Glomerular endothelial cell (primary cell): Measurements from ENCODE around the gene NR1D1. TPM values are rescaled to one million over a fixed set of nuclear protein-coding genes. Genes with fewer than 3 reads are reported as not detected.

Source experiments
- DNase-seq: peaks from one replicate; pipeline ENCODE4 v3.0.0-alpha.2; 2011; ENCODE audit warnings: low read depth, low spot score; ENCODE audit errors: extremely low read depth
- total RNA-seq: library from RNA; depleted of rRNA; stranded (reverse); fragments of >200 nt; gene quantifications from 2 replicates; pipeline ENCODE4 v1.2.3, GENCODE V29; 2015

The NR1D1 gene
- total RNA-seq, 1 donor from 2014 or later = 5.1 TPM

DNA sequence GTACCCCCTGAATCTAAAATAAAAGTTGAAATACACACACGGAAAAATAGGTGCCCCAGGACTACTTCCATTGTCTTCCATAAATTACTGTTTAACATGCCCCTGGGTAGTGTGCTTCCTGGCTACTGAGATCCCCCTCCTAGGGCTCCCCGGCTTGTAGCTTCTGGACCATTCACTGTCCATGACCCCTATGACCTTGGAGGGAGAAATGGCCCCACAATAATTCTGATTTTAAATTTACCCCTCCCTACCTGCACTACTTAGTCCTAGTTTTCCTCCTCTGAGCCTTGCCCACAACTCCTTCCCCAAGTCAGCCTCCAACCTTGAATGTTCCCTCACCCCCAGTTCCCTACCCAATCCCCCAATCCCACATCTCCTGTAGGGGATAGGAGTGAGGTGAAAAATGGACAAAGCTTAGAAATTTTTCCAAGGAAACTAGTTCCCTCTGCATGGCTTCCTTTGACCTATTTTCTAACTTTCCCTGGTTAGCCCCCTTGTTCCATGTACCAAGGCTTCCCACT lies 11.9 kb upstream of the NR1D1 start:
- no peak for DNase-seq

DNA sequence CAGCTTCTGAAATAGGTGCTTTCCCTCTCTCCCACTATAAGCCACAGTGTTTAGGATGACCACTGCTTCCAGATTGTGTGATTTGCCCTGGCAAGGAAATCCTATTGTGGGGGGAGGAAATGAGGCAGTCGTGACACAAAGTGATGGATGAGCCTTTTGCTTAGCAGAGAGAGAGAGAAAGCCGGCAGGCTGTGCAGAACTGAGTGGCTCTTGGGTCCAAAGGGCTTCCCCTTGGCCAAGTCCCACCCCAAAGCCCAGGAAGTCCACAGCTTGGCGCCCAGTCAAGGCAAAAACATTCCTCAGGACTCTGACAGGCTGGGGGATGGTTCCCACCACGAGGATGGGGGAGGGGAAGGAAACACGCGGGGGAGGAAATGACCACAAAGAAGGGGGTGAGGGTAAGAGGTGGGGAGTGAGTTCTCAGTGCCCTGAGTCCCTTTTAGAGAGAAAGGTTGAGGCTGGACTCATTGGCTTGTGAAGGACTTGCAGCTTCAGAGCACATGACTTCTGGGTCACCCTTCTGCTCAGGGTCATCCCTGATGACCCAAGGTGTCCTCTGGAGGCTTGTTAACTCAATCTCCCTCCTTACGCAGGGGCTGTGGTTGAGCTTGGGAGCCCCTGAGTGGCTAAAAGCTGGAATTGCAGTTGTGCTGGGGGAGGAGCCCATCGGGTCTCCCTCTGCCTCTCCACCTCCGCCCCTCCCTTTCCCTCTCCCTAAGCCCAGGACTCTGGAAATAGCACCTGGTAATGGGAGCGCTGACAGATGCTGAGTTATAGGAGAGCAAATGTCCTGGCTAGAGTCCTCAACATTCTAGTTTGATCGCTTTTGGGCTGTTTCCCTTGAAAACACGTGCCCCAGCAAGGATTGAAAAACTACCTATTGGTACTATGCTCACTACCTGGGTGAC lies 11.1 kb upstream of the NR1D1 start:
- DNase-seq = peak; percentile 90

DNA sequence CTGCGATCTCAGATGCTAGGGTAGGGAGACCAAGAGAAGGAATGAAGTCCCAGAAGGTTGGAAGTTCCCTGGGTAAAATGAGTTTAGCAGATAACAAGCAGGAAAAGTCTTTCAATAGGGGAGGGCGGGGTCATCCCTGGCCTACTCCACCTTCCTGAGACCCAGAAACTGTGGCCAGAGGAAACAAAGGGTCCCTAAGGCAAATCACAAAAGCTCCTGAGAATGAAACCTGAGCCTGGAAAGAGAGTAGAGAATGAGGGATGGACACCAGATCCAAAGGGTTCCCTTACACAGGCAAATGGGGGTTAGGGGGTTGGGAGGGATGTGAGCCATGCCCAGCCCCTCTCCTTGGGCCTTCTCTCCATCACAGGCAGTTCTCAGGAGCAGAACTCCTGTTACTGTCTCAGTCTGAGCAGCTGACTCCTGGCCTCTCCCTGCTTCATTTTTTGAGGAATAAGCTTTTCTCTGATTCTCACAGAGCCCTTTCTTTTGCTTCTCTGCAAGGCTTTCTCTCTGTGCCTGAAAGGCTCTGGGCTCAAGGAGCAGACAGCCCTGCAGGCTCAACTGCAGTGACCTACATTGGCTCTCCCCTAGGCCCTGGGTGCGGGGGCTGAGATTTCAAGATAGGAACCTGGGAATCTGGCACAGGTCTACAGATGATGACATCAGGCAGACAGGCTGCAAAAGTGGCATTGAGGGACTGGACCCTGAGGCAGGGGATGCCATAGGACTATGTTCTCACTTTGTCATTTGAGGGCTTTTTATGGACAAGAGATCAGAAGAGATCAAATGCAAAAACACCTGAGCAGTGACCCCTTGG lies 9.8 kb upstream of the NR1D1 start:
- no peak for DNase-seq

DNA sequence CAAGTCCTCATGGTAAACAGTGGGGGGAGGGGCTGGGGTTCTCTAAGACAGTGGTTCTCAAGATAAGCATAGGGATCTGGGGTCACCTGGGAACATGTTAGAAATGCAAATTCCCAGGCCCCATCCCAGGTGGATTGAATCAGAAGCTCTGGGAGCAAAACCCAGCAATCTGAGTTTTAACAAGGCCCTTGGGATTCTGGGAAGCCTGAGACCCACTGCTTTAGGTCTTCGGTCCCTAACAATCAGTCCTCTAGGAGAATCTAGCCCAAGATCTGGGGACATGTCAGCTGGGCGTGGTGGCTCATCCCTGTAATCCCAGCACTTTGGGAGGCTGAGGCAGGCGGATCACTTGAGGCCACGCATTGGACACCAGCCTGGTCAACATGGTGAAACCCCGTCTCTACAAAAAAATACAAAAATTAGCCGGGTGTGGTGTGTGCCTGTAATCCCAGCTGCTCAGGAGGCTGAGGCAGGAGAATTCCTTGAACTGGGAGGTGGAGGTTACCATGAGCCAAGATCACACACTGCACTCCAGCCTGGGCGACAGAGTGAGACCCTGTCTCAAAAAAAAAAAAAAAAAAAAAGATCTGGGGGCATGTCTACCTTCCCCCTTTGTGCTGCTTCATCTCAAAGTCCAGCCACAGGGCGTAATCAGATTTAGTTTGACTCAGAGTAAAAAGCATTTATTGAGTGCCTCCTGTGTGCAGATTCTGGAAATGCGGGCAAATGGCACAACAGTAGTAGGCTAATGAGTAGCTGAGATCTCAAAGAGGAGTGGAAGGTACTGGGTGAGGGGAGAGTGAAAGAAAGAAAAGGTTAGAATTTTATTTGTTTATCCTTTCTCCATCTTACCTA lies 8.8 kb upstream of the NR1D1 start:
- no peak for DNase-seq

DNA sequence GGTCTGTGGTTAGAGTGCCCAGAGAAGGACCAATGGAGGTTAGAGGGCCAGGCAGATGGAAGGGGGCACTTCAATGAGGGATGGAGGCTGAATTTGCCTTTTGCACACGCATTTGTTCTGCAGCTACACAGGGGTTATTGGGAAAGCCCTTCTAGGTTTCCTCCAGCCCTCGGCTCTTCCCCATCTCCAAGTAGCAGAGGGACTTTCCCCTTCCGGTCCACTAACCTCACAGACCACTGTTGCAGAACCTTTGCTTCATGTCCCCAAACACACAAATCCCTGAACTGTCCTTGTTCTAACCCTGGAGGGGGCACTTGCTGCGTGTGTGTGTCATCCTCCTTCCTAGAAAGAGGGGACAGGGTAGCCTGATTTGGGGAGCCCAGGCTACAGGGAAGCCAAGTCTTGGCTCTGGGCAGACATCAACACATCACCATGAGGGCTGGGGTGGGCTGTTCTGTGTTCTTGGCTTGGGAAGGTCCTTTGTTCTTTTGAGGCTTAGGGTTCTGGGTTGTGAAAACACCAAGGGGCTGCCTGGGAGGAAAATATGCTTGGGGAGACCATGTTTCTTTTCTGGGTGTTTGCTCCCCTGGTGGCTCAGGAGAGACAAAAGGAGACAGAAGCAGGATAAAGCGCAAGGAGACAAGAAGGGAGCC lies 7.3 kb upstream of the NR1D1 start:
- no peak for DNase-seq

DNA sequence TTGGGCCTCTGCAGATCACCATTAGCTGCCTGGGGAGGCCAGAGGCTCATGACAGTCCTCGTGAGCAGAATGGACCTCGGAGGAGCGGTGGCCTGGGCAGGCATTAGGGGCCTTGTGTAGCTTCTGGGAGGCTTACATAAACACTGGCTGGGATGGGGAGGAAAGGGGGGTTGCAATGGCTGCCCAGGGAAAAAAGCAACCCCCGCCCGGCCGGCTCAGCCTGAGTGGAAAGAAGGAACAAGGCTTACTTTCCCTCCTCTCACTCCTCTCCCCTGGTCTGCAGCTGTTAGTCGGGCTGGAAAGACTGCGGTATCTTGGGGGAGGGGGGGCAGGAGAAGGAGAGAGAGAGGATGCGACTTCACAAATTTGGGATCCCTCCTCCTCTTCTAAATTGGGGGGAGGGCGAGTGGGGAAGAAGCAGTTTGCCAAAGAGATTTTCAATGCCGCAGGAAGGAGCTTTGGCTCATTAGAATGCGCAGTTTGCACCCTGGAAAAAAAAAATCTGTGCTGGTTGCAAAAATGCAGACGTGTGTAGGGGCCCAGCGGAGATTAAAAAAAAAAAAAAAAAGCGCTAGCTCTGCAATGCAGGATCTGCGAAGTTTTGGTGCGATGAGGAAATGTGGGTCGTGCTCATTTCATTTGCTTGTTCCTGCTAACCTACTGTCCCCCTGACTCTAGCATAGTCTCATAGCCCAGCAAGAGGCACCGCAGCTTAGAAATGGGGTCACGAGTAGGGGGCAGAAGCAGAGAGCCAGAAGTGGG lies 6.6 kb upstream of the NR1D1 start:
- no peak for DNase-seq

DNA sequence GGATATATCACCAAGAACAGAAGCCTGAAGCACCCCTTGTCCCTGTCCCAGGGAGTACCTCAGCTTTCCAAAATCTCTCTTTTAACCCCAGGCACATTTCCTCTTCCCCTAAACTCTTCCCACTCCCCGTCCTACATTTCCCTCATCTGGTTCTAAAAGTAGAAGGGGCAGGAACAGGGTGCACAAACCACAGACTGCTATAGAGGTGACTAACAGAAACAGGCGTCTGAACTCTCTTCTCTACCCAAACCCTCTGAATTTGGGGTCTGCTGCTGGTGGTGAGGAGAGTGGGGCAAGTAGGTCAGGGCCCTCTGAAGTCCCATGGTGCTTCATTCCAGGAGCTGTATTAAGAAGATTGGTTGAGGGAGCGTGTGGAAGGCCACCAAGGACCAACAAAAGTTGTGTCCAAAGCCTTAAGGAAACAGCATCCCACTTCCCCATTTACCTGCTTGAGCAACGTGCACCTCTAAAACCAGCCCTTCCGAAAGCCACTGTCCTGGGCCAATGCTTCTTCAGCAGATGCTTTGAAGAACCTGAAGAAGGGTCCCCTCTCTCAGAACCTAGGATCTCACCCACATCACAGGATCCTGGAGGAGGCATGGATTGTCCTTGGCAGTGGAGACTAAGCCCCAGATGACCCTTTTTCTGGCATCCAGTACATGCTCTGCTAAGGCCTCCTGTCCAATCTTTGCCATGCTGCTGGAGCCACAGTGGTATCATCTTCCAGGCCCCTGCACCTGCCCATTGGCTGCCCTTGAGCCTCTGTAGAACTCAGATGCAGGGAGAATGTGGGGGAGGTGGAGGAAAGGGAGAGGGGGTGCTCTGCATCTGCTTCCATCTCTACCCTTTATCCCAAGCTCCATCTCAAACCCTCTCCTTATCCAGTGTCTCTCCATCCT lies 5.7 kb upstream of the NR1D1 start:
- DNase-seq = no peak

DNA sequence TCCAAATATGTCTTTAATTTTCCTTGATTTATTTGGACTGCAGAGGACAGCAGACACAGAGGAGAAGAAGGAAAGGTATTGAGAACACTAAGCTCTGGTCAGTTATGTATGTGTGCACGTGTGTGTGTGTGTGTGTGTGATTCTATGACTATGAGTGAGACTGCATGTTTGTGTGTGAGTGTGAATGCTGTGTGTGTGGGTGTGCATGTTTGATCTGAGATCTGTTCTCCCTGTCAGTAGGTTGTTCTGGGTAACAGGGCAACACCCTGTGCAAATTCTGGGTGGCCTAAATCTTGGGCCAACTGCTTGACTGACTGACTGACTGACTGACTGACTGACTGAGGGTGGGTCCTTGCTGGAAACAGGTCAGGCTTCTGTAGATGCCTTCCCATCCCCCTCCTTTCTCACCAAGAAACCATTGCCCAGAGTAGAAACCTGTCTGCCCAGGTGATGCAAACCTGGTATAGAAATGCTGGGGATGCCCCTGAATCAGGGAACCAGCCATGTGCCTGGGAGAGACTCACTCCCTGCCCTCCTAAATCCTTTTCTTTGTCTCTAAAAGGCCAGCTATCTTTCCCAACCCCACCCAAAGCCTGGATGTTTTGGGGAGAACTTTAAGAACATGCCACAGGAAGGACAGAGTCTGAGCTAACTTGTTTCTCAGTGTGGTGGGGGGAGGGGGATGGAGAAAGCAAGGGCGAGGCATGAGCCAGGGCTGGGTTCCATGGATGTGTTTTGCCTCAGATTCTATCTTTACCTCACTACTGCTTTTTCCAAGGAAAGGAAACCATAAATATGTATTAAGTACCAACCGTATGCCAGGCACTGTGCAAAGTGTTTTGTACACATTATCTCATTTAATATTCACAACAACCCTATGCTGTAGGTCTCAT lies 4.5 kb upstream of the NR1D1 start:
- DNase-seq = no peak

DNA sequence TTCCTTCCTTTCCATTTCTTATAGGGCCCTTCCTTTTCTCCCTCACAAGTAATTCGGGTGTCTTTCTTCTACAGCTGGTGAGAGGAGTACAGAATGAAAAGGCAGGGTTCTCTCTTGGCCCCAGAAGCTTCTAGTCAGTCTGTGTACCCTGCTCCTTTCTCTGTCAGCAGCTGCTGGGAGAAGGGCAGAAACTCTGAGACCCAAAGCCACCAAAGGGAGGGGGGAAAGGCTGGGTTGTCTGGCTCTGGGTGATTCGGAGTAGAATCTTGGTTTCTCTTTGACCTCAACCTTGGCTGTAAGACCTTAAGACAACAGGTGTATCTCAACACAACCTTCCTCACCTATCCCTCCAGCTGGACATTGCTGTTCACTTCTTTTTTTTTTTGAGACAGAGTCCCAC lies 3.3 kb upstream of the NR1D1 start:
- DNase-seq = no peak

DNA sequence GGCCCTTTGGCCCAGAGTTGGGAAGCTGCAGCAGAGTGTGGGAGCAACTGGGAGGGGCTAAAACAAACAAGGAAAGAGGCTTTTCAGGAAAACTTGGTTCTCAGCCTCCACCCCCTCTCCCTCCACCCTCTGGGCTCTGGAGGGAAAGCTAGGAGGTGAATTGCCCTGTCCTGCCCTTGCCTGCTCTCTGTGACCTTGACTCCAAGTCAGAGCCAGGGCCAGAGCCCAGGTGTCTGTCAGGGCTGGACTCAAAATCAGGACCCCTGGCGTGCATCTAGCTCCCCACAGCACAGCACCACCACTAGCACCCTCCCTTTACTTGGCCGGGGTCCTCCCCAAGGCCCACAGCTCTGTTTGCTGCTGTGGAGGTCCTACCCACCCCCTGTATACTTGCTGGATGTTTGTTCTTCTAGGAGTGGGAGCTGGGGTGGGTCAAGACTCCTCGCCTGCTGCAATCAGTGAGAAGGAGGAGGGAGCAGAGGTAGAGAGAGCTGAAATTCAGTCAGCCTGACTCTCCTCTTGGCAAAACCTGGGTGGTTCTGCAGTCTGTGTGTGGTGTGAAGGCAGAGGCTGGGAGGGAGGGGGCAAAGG lies 2.8 kb upstream of the NR1D1 start:
- DNase-seq = no peak

DNA sequence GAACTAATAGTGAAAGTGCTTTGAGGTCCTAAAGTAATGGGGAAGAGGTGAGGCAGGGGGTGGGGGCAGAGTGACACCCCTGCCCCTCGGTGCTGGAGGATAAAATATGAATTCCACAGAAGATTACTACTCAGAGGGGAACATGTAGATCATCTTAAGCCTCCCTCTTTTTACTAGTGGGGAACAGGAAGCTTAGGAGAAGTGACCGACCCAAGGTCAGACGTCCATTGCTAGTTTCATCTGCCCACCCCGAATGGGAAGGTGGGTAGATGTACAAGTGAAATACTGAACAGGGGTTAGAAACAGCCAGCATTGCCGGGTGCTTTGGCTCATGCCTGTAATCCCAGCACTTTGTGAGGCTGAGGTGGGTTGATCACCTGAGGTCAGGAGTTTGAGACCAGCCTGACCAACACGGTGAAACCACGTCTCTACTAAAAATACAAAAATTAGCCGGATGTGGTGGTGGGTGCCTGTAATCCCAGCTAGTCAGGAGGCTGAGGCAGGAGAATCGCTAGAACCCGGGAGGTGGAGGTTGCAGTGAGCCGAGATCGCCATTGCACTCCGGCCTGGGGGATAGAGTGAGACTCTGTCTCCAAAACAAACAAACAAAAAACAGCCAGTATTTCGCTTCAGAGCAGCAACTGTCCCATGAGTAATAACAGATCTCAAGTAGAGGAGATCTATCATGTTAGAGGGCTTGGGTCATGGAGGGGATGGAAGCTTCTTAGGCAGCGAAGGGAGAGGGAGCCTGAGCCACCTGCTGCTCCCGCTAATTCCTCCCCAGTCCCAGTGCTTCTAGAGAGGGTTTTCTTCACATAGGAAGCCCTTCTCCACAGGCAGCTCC lies 1.2 kb upstream of the NR1D1 start:
- no peak for DNase-seq

DNA sequence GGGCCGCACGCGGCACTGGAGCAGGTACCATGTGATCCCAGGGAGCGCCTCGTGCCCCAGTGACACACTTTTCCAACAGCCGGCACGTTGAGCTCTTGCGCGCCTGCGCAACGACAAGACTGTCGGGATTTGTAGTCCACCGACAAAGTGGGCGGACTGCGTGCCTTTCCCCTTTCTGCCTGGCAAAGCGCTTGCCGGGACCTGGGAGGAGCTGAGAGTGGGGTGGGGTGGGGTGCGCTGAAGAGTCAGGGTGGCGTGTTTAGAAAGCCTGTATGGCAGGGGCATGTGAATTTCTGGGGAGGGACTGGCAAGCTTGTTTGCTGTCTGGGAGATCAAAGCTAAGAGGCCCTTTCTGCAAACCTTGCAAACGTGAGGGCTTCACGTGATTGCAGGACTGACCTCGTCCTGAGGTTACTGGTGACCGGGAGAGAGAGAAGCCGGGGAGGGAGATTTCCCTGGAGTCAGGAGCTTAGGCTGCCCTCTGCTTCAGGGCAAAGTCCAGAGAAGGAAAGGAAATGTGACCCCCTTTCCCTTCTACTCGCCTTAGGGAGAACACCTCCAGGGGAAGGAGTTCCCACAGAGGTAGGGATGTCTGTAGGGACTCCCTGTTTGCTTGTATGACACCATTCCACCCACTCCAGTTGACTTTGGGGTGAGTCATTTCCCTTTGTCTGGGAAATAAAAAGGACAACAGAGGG lies 429 bp upstream of the NR1D1 start:
- peak; percentile 90 for DNase-seq

DNA sequence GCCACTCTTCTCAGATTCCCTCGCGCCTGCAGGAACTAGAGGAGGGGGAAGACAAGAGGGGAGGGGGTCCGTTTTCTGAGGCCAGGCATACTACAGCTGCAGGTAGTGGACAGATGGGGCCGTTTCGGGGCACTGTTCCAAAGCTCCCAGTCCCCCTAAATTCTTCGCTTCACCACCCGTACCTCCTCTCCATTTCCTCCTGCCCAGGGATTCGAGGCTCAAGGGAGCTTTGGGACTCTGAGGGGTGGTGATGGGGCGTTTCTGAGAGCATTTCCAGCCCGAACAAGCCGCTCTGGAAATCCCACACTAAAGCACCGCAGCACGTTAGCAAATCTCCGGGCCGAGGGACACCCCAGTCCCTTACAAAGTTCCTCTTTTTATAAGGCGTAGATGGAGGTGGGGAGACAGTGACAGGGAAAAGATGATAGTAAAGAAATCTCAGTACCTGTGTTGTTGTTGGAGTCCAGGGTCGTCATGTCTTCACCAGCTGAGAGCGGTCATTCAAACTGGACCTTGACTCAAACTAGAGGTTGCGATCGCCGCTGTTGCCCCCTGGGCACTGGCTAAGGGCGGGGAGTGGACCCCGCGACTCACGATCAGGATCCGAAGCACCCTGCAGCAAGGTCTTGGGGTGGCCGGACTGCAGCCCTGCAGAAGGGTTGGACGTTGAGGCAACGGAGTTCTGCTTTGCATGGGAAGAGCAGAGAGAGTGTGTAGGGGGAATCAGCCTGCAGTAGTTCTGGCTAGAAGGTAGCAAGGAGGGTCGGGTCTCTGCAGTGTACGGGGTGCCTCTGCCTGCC lies 570 bp downstream of the NR1D1 start:
- DNase-seq = no peak

DNA sequence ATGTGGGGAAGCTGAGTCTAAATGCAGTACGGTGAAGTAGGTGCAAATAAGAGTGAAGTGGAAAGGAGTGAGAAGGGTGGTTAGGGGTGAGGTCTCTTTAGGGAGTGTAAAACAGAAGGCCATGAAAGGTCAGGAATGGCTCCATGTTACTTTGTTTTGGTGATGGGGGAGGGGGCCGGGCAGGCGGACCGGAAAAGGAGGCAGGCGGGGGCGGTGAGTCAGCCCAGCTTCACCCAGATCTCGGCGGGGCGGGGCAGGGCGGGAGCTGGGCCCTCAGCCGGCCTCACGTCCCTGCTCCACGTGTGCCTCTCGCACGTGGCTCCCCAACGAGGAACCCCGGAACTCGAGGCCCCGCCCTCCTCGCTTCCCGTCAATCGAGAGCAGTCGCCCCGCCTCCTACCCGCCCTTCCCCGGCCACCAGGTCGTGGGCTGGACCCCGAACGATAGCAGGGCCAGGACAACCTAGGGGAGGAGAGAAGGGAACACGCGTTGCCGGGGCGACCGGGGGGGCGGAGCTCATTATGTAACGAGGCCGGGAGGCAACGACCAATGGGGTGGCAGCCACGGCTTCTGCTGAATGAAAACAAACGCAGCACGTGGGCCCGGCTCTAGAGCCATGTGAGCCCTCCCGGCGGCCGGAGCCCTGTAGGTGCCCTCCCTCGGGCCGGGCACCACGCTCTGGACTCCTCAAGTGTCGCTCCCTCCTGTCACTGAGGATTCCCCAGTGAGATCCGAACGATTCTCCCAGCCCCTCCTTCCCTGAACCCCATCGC lies 1.4 kb downstream of the NR1D1 start:
- DNase-seq = no peak
